Measurements from ENCODE around the gene PPP1R14D. TPM values are rescaled to one million over a fixed set of nuclear protein-coding genes. Genes with fewer than 3 reads are reported as not detected.

PPP1R14D gene
- total RNA-seq, 2 experiments from 2014 or later, result not detected

- Mint-ChIP-seq H3K27ac (no peak overlapping the region), H3K4me1 (ENCODE audit: low read depth) (peaks cover 16% of the 10 kb centered on the region), H3K36me3 (ENCODE audit: low read depth) (peaks cover 21% of the 10 kb centered on the region), H3K9me3 (no peaks in the 10 kb centered on the region), H3K27me3 (no peaks in the 10 kb centered on the region), H3K4me3 (no peak overlapping the region)
- H3K4me1 ChIP-seq (ENCODE audit: insufficient read depth, low read length), result peaks cover 10% of the 10 kb centered on the region
- no peak overlapping the region for H3K4me3 ChIP-seq (ENCODE audit: low read length)
- peaks cover 13% of the 10 kb centered on the region for H3K36me3 ChIP-seq (ENCODE audit: insufficient read depth, low read length)
- TF ChIP-seq CTCF (IDR thresholded peaks at IDR 0.05), result no peak
- ChIA-PET POLR2A (no interaction called here), CTCF (interaction anchor here (1.9 kb wide), 1 partner anchor 11 kb away, joined by 5 read pairs; no protein-coding TSS in a partner anchor)
- DNase-seq, result no peak
- ATAC-seq (ENCODE audit: poor library complexity), result no peak
- intact Hi-C loops (cut with DNase I, micrococcal nuclease), result no loop called here
- H3K9me3 ChIP-seq (ENCODE audit: control insufficient read depth in 1 of 2, insufficient read depth in 1 of 2, low read length in 2 of 2), result no peaks in the 10 kb centered on the region
- H3K27me3 ChIP-seq (ENCODE audit: control insufficient read depth in 1 of 2, insufficient read depth in 2 of 2, low read length in 2 of 2), result no peaks in the 10 kb centered on the region
- H3K27ac ChIP-seq (ENCODE audit: low read depth in 1 of 2, low read length in 2 of 2), result no peak overlapping the region
Observed at GRCh38 chr15:40793216-40793989, 35.1 kb downstream of the PPP1R14D start.

DNA sequence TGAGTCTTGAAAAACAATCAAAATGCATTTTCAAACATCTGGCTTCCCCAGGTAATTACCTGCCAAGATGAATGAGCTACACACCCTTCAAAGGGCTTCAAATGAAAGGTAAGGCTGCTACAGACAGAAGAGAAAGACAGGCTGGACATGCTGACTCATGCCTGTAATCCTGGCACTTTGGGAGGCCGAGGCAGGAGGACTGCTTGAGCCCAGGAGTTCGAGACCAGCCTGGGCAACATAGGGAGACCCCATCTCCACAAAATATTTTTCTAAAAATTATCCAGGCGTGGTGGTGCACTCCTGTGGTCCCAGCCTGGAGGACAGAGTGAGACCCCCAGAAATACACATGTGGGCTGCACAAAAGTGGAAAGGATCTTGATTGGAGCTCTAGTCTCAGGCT, 36.1 kb downstream of the PPP1R14D start:
- no peaks in the 10 kb centered on the region for H3K27me3 ChIP-seq (ENCODE audit: control insufficient read depth in 1 of 2, insufficient read depth in 2 of 2, low read length in 2 of 2)
- ATAC-seq (ENCODE audit: poor library complexity) (no peak), DNase-seq (no peak)
- H3K36me3 ChIP-seq (ENCODE audit: insufficient read depth, low read length), result peaks cover 13% of the 10 kb centered on the region
- H3K4me3 ChIP-seq (ENCODE audit: low read length), result no peak overlapping the region
- Mint-ChIP-seq H3K36me3 (ENCODE audit: low read depth) (peaks cover 14% of the 10 kb centered on the region), H3K4me1 (ENCODE audit: low read depth) (peaks cover 18% of the 10 kb centered on the region), H3K4me3 (no peak overlapping the region), H3K27ac (no peak overlapping the region), H3K9me3 (no peaks in the 10 kb centered on the region), H3K27me3 (no peaks in the 10 kb centered on the region)
- no peak overlapping the region for H3K27ac ChIP-seq (ENCODE audit: low read depth in 1 of 2, low read length in 2 of 2)
- peaks cover 19% of the 10 kb centered on the region for H3K4me1 ChIP-seq (ENCODE audit: insufficient read depth, low read length)
- no peaks in the 10 kb centered on the region for H3K9me3 ChIP-seq (ENCODE audit: control insufficient read depth in 1 of 2, insufficient read depth in 1 of 2, low read length in 2 of 2)
- ChIA-PET POLR2A (no interaction called here), CTCF (interaction anchor here (1.9 kb wide), 1 partner anchor 10 kb away, joined by 5 read pairs; no protein-coding TSS in a partner anchor)
- no peak for TF ChIP-seq CTCF (IDR thresholded peaks at IDR 0.05)
- intact Hi-C loops (cut with DNase I, micrococcal nuclease), result no loop called here

- DNase-seq, result no peak
- Histone ChIP-seq H3K4me1 (ENCODE audit: insufficient read depth, low read length) (peaks cover 25% of the 10 kb centered on the region), H3K9me3 (ENCODE audit: control insufficient read depth in 1 of 2, insufficient read depth in 1 of 2, low read length in 2 of 2) (no peaks in the 10 kb centered on the region), H3K27me3 (ENCODE audit: control insufficient read depth in 1 of 2, insufficient read depth in 2 of 2, low read length in 2 of 2) (no peaks in the 10 kb centered on the region), H3K36me3 (ENCODE audit: insufficient read depth, low read length) (peaks cover 6% of the 10 kb centered on the region), H3K4me3 (ENCODE audit: low read length) (no peak overlapping the region), H3K27ac (ENCODE audit: low read depth in 1 of 2, low read length in 2 of 2) (no peak overlapping the region)
- POLR2A ChIA-PET, result interaction anchor here (1.3 kb wide), 1 partner anchor 17 kb away, joined by 4 read pairs; the partner anchor contains the start of genes DNAJC17 and ZFYVE19
- no peak for TF ChIP-seq CTCF (IDR thresholded peaks at IDR 0.05)
- peaks cover 14% of the 10 kb centered on the region for H3K36me3 Mint-ChIP-seq (ENCODE audit: low read depth)
- CTCF ChIA-PET, result interaction anchor here (1.0 kb wide), 1 partner anchor 111 kb away, joined by 3 read pairs; no protein-coding TSS in a partner anchor
- ATAC-seq (ENCODE audit: poor library complexity), result no peak
- H3K27me3 Mint-ChIP-seq, result no peaks in the 10 kb centered on the region
- no peaks in the 10 kb centered on the region for H3K9me3 Mint-ChIP-seq
- intact Hi-C loops (cut with DNase I, micrococcal nuclease), result no loop called here
- no peak overlapping the region for H3K4me3 Mint-ChIP-seq
- no peak overlapping the region for H3K27ac Mint-ChIP-seq
- peaks cover 23% of the 10 kb centered on the region for H3K4me1 Mint-ChIP-seq (ENCODE audit: low read depth)
Observed at GRCh38 chr15:40790718-40791117, 37.8 kb downstream of the PPP1R14D start.

Measured in CD4-positive, alpha-beta T cell (primary cell).